Epithelial cell of esophagus (primary cell): ENCODE results near the gene TENM4.

Experiments
- DNase-seq: peaks from one replicate; pipeline ENCODE4 v3.0.0; 2010; ENCODE audit warnings: low read depth
- H3K4me3 ChIP-seq: 2 replicates; pipeline ENCODE4 v1.5.1; 2011; ENCODE audit warnings: mild to moderate bottlenecking, low read length, control low read depth
- TF ChIP-seq, protein P1 (sequence below): IDR thresholded peaks from 2 replicates; pipeline ENCODE4 v1.5.1; 2011; ENCODE audit warnings: low read depth, mild to moderate bottlenecking, low read length, control low read depth, inconsistent platforms; ENCODE audit not compliant: insufficient read depth; ENCODE audit errors: missing control alignments

Gene TENM4

DNA sequence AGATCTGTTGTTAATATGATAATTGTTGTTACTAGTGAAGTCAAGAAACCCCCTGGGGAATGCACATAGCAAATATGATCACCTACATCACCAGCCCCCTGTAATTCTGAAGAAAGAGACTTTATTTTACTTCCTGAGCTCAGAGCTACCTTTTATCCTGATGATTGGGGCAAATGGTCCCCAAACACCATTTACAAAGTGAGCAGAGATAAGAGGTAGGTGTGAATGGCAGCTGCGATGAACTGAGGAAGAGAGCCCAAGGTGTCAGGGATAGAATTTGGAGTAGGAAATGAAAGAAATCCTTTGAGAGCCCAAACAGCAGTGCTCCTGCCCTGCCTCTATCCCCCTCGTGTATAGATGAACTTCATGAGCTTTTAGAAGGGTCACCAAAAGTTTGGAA is 69.1 kb downstream of the TENM4 start:
- TF ChIP-seq, protein P1, sequence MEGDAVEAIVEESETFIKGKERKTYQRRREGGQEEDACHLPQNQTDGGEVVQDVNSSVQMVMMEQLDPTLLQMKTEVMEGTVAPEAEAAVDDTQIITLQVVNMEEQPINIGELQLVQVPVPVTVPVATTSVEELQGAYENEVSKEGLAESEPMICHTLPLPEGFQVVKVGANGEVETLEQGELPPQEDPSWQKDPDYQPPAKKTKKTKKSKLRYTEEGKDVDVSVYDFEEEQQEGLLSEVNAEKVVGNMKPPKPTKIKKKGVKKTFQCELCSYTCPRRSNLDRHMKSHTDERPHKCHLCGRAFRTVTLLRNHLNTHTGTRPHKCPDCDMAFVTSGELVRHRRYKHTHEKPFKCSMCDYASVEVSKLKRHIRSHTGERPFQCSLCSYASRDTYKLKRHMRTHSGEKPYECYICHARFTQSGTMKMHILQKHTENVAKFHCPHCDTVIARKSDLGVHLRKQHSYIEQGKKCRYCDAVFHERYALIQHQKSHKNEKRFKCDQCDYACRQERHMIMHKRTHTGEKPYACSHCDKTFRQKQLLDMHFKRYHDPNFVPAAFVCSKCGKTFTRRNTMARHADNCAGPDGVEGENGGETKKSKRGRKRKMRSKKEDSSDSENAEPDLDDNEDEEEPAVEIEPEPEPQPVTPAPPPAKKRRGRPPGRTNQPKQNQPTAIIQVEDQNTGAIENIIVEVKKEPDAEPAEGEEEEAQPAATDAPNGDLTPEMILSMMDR = no peak

DNA sequence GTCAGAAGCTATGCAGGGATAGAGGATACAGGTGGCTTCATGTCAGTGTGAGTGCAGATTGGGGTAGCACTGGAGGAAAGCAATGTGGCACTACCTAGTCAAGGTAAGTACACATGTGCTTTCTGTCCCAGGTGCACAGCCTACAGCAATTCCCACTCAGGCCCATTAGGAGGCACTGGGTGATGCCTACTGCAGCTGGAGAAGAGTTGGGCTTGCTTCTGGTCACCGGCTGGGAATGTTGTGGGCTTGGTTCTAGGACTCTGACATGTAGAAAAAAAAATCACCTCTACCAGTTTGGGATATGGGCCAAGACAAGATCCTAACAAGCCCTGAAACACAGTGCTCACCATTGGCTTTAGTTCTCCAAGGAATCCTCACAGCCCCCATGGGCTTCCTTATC is 69.7 kb downstream of the TENM4 start:
- H3K4me3 ChIP-seq = no peak overlapping the region
- TF ChIP-seq, protein P1 = peak; percentile 53
- DNase-seq = peak; percentile 84

More for the DNA sequence above, 69.1 kb downstream of the TENM4 start:
- no peak for DNase-seq
- no peak overlapping the region for H3K4me3 ChIP-seq

DNA sequence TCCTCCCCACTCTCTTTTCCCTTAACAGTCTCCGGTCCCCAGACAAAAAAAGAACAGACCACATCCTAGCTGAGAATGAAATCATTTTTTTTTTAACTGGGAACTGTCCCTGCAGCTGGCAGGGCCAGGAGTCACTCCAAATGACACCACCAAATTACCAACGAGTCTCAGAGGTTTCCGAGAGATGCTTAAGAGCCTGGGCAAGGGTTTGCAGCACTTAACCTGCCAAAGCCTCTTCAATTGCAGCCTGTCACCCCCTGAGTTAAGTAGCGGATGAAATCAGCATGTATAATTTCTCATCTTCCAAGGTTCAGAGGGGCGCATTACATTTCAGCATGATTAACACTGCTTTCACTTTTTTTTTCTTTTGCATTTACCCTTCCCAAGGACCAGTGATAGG is 71.8 kb downstream of the TENM4 start:
- H3K4me3 ChIP-seq = no peak overlapping the region
- TF ChIP-seq, protein P1 = no peak
- no peak for DNase-seq

DNA sequence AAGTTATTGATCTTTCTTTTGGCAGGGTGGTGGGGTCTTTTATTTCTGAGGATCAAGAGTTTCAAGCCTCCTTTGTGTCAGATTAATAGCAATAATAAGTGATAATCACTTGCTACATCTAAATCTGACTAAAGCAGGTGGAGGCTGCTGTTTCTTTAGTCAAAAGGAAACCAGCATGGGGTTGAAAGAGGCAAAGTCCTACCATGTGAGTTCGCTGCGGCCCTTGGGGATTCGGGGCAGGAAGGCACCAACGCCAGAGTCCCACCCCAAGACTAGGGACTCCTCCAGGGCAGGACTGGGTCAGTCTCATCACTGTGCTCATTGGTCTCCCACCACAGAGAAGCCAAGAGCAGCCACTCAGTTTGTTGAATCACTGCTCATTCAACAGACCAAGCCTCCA is 73.0 kb downstream of the TENM4 start:
- TF ChIP-seq, protein P1 = no peak
- H3K4me3 ChIP-seq = no peak overlapping the region
- no peak for DNase-seq

DNA sequence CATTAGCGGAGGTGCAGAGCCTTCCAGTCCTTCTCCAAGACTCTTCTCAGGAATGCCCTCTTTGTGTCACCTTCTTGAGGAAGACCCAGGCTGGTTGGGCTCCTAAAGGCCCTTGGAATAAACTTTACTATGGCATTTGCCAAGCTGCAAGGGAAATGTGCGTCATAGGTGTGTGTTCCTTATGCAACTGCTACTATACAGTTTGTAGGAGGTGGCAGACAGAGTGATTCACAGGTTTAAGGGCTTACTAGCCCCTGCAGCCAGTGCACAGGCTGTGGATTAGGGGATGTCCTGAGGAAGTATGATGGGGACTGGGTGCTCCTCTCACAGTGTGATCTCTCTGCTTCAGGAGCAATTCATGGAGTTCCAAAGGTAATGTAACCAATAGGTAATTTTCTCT is 74.6 kb downstream of the TENM4 start:
- peak; percentile 41 for DNase-seq
- TF ChIP-seq, protein P1 = no peak

DNA sequence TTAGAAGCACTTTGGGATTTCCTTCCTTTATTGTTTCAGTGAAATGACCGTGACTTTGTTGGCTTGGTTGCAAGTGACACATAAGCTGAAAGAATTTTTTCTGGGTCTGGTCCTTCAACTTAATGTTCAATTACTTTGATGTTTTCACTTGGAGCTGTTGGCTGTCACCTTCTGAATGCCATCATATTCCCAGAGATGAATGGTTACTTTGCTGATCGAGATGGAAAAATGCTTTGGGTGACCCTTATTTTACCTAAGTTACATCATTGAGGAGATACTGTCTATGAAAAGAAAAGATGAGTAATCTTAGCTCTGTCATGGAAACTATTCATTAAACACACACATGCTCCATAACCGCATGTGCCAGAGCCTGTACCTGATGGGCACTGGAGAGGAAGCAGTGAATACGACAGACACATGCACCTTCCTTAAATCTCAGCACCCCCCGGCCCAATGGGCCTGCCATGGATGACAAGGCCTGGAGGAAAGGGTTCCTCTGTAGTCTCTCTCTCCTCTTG is 76.9 kb downstream of the TENM4 start:
- H3K4me3 ChIP-seq = no peak overlapping the region
- DNase-seq = peak; percentile 78
- TF ChIP-seq, protein P1 = no peak

More for the DNA sequence above, 74.6 kb downstream of the TENM4 start:
- no peak overlapping the region for H3K4me3 ChIP-seq

DNA sequence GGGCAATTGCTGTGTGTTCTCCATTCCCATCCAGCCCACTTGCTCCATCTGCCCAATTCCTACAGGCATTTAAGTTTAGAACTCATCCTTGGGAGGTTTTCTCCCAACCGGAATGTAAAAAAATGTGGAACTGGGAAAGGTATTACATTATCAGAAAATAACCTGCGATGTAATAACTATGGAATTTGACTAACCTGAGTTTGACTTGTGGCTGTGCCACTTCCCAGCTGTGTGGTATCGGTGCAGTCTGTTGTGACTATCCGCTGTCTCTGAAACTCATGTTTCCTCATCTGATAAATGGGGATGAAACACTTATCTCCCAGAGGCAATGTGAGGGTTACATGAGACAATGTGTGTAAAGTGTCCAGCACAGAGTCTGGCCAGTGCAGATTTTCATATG is 77.6 kb downstream of the TENM4 start:
- peak; percentile 77 for DNase-seq
- TF ChIP-seq, protein P1 = no peak
- H3K4me3 ChIP-seq = no peak overlapping the region
